ENCODE measurements around the gene NOLC1.

GRCh38 chr10:102185272-102185671, 33.1 kb downstream of the NOLC1 start:
- TF ChIP-seq, protein P1, sequence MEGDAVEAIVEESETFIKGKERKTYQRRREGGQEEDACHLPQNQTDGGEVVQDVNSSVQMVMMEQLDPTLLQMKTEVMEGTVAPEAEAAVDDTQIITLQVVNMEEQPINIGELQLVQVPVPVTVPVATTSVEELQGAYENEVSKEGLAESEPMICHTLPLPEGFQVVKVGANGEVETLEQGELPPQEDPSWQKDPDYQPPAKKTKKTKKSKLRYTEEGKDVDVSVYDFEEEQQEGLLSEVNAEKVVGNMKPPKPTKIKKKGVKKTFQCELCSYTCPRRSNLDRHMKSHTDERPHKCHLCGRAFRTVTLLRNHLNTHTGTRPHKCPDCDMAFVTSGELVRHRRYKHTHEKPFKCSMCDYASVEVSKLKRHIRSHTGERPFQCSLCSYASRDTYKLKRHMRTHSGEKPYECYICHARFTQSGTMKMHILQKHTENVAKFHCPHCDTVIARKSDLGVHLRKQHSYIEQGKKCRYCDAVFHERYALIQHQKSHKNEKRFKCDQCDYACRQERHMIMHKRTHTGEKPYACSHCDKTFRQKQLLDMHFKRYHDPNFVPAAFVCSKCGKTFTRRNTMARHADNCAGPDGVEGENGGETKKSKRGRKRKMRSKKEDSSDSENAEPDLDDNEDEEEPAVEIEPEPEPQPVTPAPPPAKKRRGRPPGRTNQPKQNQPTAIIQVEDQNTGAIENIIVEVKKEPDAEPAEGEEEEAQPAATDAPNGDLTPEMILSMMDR (IDR thresholded peaks at IDR 0.05): no peak
- TF ChIP-seq ESRRA (IDR thresholded peaks at IDR 0.05; ENCODE audit: borderline replicate concordance, low read length) (no peak), MAX (IDR thresholded peaks at IDR 0.05) (no peak), KDM1A (IDR thresholded peaks at IDR 0.05; ENCODE audit: low read depth) (no peak), RAD21 (conservative IDR thresholded peaks at IDR 0.05 in 1 of 2, IDR thresholded peaks at IDR 0.05 in 1 of 2) (no peak), NR3C1 (IDR thresholded peaks at IDR 0.05) (no peak), POLR2A (IDR thresholded peaks at IDR 0.05; ENCODE audit: low read length) (no peak), RNF2 (IDR thresholded peaks at IDR 0.05; ENCODE audit: borderline replicate concordance, low read depth) (no peak), MYC (IDR thresholded peaks at IDR 0.05; ENCODE audit: borderline replicate concordance, low read length) (no peak), ZSCAN20 (CRISPR knock-in tag; IDR thresholded peaks at IDR 0.05) (no peak)
